IMR-90 (cell line): ENCODE measurements around the gene TBC1D22A. TPM values are rescaled to one million over a fixed set of nuclear protein-coding genes. Genes with fewer than 3 reads are reported as not detected.

Source experiments
- ATAC-seq: fragments of 200-7000 bp; cut with Tn5 transposase; 2 replicates; pipeline ENCODE4 v1.9.1; 2020; ENCODE audit warnings: low read depth, mild to moderate bottlenecking, moderate library complexity
- BruUV-seq: library from RNA; stranded (reverse); fragments of 400-500 nt; replicated peaks from 2 replicates; lab custom pipeline; 2021; lab: Mats Ljungman, UMichigan
- CTCF ChIA-PET: fragments of 300-600 bp; formaldehyde crosslinking; extraction: SDS; loops from one replicate; lab custom pipeline; 2021; ENCODE audit warnings: antibody characterized with exemption; lab: Yijun Ruan, JAX
- POLR2A ChIA-PET: fragments of 300-600 bp; sonication (Branson Sonifier 250); formaldehyde crosslinking; loops from one replicate; lab custom pipeline; 2022; ENCODE audit warnings: antibody characterized with exemption; ENCODE audit not compliant: unreplicated experiment; lab: Charles Lee
- DNase-seq: peaks from one replicate; pipeline ENCODE4 v3.0.0; 2013
- H2AFZ ChIP-seq: replicated peaks from 2 replicates; pipeline ENCODE3; 2013; ENCODE audit warnings: low read length, mild to moderate bottlenecking; ENCODE audit not compliant: poor library complexity
- H2AK5ac ChIP-seq: 2 replicates; pipeline ENCODE4 v1.6.1; 2013; ENCODE audit warnings: low read depth, low read length, inconsistent platforms
- H2AK9ac ChIP-seq: replicated peaks from 2 replicates; pipeline ENCODE3; 2013; ENCODE audit warnings: mild to moderate bottlenecking, low read depth, low read length, moderate library complexity; ENCODE audit not compliant: poor library complexity
- H2BK120ac ChIP-seq: 2 replicates; pipeline ENCODE4 v1.6.1; 2013; ENCODE audit warnings: low read depth, low read length, inconsistent platforms
- H2BK15ac ChIP-seq: 3 replicates; pipeline ENCODE4 v1.6.1; 2013; ENCODE audit warnings: low read depth, low read length, inconsistent platforms
- H2BK20ac ChIP-seq: 2 replicates; pipeline ENCODE4 v1.6.1; 2013; ENCODE audit warnings: low read depth, mild to moderate bottlenecking, inconsistent platforms, low read length, moderate library complexity
- H2BK5ac ChIP-seq: 2 replicates; pipeline ENCODE4 v1.6.1; 2013; ENCODE audit warnings: mild to moderate bottlenecking, low read depth, low read length, inconsistent platforms; ENCODE audit not compliant: poor library complexity, severe bottlenecking
- H3K14ac ChIP-seq: replicated peaks from 2 replicates; pipeline ENCODE4 v1.6.1; 2013; ENCODE audit warnings: low read depth, low read length, inconsistent platforms
- H3K18ac ChIP-seq: 2 replicates; pipeline ENCODE4 v1.6.1; 2013; ENCODE audit warnings: low read depth, low read length, control low read depth
- H3K23ac ChIP-seq: 2 replicates; pipeline ENCODE4 v1.6.1; 2013; ENCODE audit warnings: low read depth, low read length, inconsistent platforms
- H3K27ac ChIP-seq: 2 replicates; pipeline ENCODE4 v1.5.1; 2013; ENCODE audit warnings: mild to moderate bottlenecking, control low read depth, low read length; ENCODE audit not compliant: insufficient read depth
- H3K27me3 ChIP-seq: 2 replicates; pipeline ENCODE4 v1.6.1; 2013; ENCODE audit warnings: low read length; ENCODE audit not compliant: control insufficient read depth, insufficient read depth
- H3K36me3 ChIP-seq: 2 replicates; pipeline ENCODE4 v1.6.1; 2013; ENCODE audit warnings: low read length, mixed read lengths; ENCODE audit not compliant: control insufficient read depth, insufficient read depth
- H3K4ac ChIP-seq: 2 replicates; pipeline ENCODE4 v1.6.1; 2013; ENCODE audit warnings: low read depth, low read length, inconsistent platforms
- H3K4me1 ChIP-seq: 2 replicates; pipeline ENCODE4 v1.6.1; 2013; ENCODE audit warnings: low read length, mixed read lengths; ENCODE audit not compliant: control insufficient read depth, insufficient read depth
- H3K4me2 ChIP-seq: 2 replicates; pipeline ENCODE4 v1.6.1; 2013; ENCODE audit warnings: low read depth, mild to moderate bottlenecking, control low read depth, low read length, moderate library complexity
- H3K4me3 ChIP-seq: 2 replicates; pipeline ENCODE4 v1.5.1; 2013; ENCODE audit warnings: low read depth, mild to moderate bottlenecking, control low read depth, low read length, moderate library complexity; ENCODE audit not compliant: insufficient read depth
- H3K56ac ChIP-seq: 2 replicates; pipeline ENCODE4 v1.6.1; 2013; ENCODE audit warnings: low read length, inconsistent platforms; ENCODE audit not compliant: insufficient read depth; ENCODE audit errors: extremely low read depth
- H3K79me1 ChIP-seq, 2 experiments: 2 replicates each; pipeline ENCODE4 v1.6.1; 2013; ENCODE audit warnings: low read length in 2 of 2, inconsistent platforms in 1 of 2, low read depth in 1 of 2
- H3K9ac ChIP-seq: 2 replicates; pipeline ENCODE4 v1.6.1; 2013; ENCODE audit warnings: low read depth, low read length, control low read depth
- H3K9me1 ChIP-seq: 2 replicates; pipeline ENCODE4 v1.6.1; 2013; ENCODE audit warnings: low read length, inconsistent platforms; ENCODE audit not compliant: insufficient read depth
- H3K9me3 ChIP-seq: 2 replicates; pipeline ENCODE4 v1.6.1; 2013; ENCODE audit warnings: low read length; ENCODE audit not compliant: control insufficient read depth, insufficient read depth
- H4K20me1 ChIP-seq: 2 replicates; pipeline ENCODE4 v1.6.1; 2013; ENCODE audit warnings: low read length, inconsistent platforms; ENCODE audit not compliant: insufficient read depth
- H4K5ac ChIP-seq: 2 replicates; pipeline ENCODE4 v1.6.1; 2013; ENCODE audit warnings: mild to moderate bottlenecking, low read depth, low read length, control low read depth
- H4K8ac ChIP-seq, 2 experiments: 2 replicates each; pipeline ENCODE4 v1.6.1; 2013; ENCODE audit warnings: low read depth in 2 of 2, low read length in 2 of 2, control low read depth in 1 of 2, inconsistent platforms in 1 of 2
- H4K91ac ChIP-seq: 2 replicates; pipeline ENCODE4 v1.6.1; 2013; ENCODE audit warnings: low read depth, low read length, inconsistent platforms; ENCODE audit not compliant: insufficient read depth
- FOS ChIP-seq: fragments of 150-350 bp; IDR thresholded peaks from 2 replicates; pipeline ENCODE4 v1.6.1; 2016; ENCODE audit warnings: low read depth, low read length
- RFX5 ChIP-seq: IDR thresholded peaks from 2 replicates; pipeline ENCODE4 v1.8.0; 2012; ENCODE audit warnings: low read depth, mild to moderate bottlenecking, low read length, moderate library complexity
- SMC3 ChIP-seq: fragments of 150-350 bp; IDR thresholded peaks from 2 replicates; pipeline ENCODE4 v1.6.1; 2016; ENCODE audit warnings: low read depth, mild to moderate bottlenecking, antibody characterized with exemption, low read length, moderate library complexity
- WGBS, 2 experiments: methylation state at CpG; one replicate each; pipeline versions ENCODE4 v1.1.5 to v1.1.7; 2013; ENCODE audit warnings: missing lambda C conversion rate in 2 of 2; ENCODE audit not compliant: insufficient read length in 1 of 2; ENCODE audit errors: extremely low coverage in 2 of 2; 5-methylcytosine and 5-hydroxymethylcytosine counted together
- dilution Hi-C: fragments of 300-500 bp; cut with HindIII; formaldehyde crosslinking; loops from one replicate; pipeline ENCODE4 v1.14.3; 2018; ENCODE audit warnings: low sequenced_read_pairs; ENCODE audit not compliant: unreplicated experiment
- in situ Hi-C: fragments of 300-500 bp; cut with MboI; formaldehyde crosslinking; loops from 3 replicates; pipeline ENCODE4 v1.14.3; 2019; ENCODE audit warnings: low sequenced_read_pairs, inconsistent platforms, mixed read lengths
- intact Hi-C: fragments of 100-400 bp; cut with micrococcal nuclease; formaldehyde crosslinking; loops from 2 replicates; pipeline ENCODE4 v1.10.0; 2022
- polyA plus RNA-seq, 3 experiments: library from polyadenylated mRNA; depleted of rRNA; stranded (reverse); fragments of >200 nt; gene quantifications; 2 replicates each; pipeline ENCODE4 v1.2.3, GENCODE V29; 2012; ENCODE audit warnings: low replicate concordance in 1 of 3
- total RNA-seq: library from RNA; depleted of rRNA; stranded (reverse); fragments of >200 nt; gene quantifications from 2 replicates; pipeline ENCODE4 v1.2.3, GENCODE V29; 2012
- TF ChIP-seq, protein P1 (sequence below): fragments of 150-350 bp; IDR thresholded peaks from 2 replicates; pipeline ENCODE4 v1.6.1; 2016; ENCODE audit warnings: low read depth, mild to moderate bottlenecking, low read length, moderate library complexity, borderline replicate concordance
- TF ChIP-seq, protein P2 (sequence below): conservative IDR thresholded peaks from 2 replicates; pipeline ENCODE4 v1.5.1; 2012; ENCODE audit warnings: mild to moderate bottlenecking, low read depth, low read length, improper control_type of control experiment

Gene TBC1D22A
- total and polyA plus RNA-seq, 2 of the 4 experiments (the other 2 are of a cell fraction) = 9.0 to 16.7 TPM

DNA sequence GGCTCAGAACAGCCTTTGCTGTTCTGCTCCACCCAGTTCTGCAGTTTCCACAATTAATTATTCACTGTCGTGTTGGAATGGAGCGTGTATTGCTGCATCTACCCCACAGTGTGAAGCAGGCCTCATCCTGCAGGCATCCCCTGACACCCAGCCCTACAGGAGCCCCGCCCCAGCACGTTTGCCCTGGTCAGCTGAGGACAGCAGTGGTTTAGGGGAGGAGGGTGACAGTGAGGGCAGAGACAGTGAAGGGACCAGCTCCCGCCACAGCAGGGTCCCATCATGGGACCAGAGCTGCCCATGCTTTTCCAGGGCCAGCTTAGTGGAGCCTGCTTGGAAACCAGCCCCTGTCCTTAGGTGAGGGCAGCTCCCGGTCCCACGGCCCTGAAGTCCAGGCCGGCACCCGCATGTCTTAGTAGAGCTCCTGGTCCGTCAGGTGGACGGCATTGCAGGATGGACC lies 273.0 kb downstream of the TBC1D22A start:
- no peak overlapping the region for H2BK15ac ChIP-seq
- H3K9me1 ChIP-seq = 0 out of 2 replicates have a peak, but pooled peaks cover 8% of the 10 kb centered on the region
- no peaks in the 10 kb centered on the region for H3K27me3 ChIP-seq
- WGBS, 2 experiments = no CpG with 5 or more reads among the region's 11 CpGs
- H2AFZ ChIP-seq = no peak overlapping the region
- intact Hi-C loops (no loop called here), dilution Hi-C loops (no loop called here), in situ Hi-C loops (no loop called here)
- peaks cover 14% of the 10 kb centered on the region; the same call in 1 of the 2 replicates for H4K20me1 ChIP-seq
- peaks cover 3% of the 10 kb centered on the region; the same call in 1 of the 2 replicates for H3K36me3 ChIP-seq
- H4K8ac ChIP-seq = no peak overlapping the region
- H3K56ac ChIP-seq = no peak overlapping the region
- DNase-seq (no peak), ATAC-seq (peak; percentile 62)
- no peak overlapping the region for H2BK20ac ChIP-seq
- no peak overlapping the region for H3K23ac ChIP-seq
- H2AK9ac ChIP-seq = no peak overlapping the region
- H4K91ac ChIP-seq = no peak overlapping the region
- no peak overlapping the region for H2BK120ac ChIP-seq
- no peak overlapping the region for H3K4me2 ChIP-seq
- TF ChIP-seq, protein P1, sequence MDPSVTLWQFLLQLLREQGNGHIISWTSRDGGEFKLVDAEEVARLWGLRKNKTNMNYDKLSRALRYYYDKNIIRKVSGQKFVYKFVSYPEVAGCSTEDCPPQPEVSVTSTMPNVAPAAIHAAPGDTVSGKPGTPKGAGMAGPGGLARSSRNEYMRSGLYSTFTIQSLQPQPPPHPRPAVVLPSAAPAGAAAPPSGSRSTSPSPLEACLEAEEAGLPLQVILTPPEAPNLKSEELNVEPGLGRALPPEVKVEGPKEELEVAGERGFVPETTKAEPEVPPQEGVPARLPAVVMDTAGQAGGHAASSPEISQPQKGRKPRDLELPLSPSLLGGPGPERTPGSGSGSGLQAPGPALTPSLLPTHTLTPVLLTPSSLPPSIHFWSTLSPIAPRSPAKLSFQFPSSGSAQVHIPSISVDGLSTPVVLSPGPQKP = no peak
- TF ChIP-seq RFX5 = no peak
- TF ChIP-seq, protein P2, sequence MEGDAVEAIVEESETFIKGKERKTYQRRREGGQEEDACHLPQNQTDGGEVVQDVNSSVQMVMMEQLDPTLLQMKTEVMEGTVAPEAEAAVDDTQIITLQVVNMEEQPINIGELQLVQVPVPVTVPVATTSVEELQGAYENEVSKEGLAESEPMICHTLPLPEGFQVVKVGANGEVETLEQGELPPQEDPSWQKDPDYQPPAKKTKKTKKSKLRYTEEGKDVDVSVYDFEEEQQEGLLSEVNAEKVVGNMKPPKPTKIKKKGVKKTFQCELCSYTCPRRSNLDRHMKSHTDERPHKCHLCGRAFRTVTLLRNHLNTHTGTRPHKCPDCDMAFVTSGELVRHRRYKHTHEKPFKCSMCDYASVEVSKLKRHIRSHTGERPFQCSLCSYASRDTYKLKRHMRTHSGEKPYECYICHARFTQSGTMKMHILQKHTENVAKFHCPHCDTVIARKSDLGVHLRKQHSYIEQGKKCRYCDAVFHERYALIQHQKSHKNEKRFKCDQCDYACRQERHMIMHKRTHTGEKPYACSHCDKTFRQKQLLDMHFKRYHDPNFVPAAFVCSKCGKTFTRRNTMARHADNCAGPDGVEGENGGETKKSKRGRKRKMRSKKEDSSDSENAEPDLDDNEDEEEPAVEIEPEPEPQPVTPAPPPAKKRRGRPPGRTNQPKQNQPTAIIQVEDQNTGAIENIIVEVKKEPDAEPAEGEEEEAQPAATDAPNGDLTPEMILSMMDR = no peak
- no peak for TF ChIP-seq FOS
- TF ChIP-seq SMC3 = no peak
- H2AK5ac ChIP-seq = no peak overlapping the region
- H3K9ac ChIP-seq = no peak overlapping the region
- H3K14ac ChIP-seq = no peak overlapping the region
- no peak overlapping the region for H3K4me3 ChIP-seq
- H3K9me3 ChIP-seq = no peaks in the 10 kb centered on the region
- CTCF ChIA-PET = no interaction called here
- peaks cover 0 to 18% of the 10 kb centered on the region in 2 experiments; a peak in 1 of 4 replicates for H3K79me1 ChIP-seq
- peaks cover 2% of the 10 kb centered on the region; the same call in 1 of the 2 replicates for H3K4me1 ChIP-seq
- H3K27ac ChIP-seq = no peak overlapping the region
- H3K4ac ChIP-seq = no peak overlapping the region
- H2BK5ac ChIP-seq = no peak overlapping the region
- H3K18ac ChIP-seq = no peak overlapping the region
- no peak overlapping the region for H4K5ac ChIP-seq
- BruUV-seq = no TSS peak
- POLR2A ChIA-PET = no interaction called here
